ENCODE results near the gene PDE11A.

GRCh38 chr2:177808984-177809809 lies 263.4 kb downstream of the PDE11A start:
- TF ChIP-seq POLR2A (IDR thresholded peaks at IDR 0.05) (no peak), CTCF (IDR thresholded peaks at IDR 0.05) (no peak)

All from adrenal gland (tissue), 5 donors.